Keratinocyte (primary cell): ENCODE data around the gene ADI1. TPM values are rescaled to one million over a fixed set of nuclear protein-coding genes. Genes with fewer than 3 reads are reported as not detected.

Experiments used
- DNase-seq: peaks from one replicate; pipeline ENCODE4 v3.0.0-alpha.2; 2011; ENCODE audit warnings: low read depth, missing footprints, low spot score
- FAIRE-seq: peaks from 2 replicates; lab custom pipeline; 2011; peaks lifted over from hg19 to GRCh38; lab: Jason Lieb, UNC
- H2AFZ ChIP-seq: 2 replicates; pipeline ENCODE4 v1.6.0; 2012; ENCODE audit warnings: low read length, control low read depth, inconsistent platforms; ENCODE audit not compliant: control insufficient read depth
- H3K27ac ChIP-seq: 2 replicates; pipeline ENCODE4 v1.5.1; 2011; ENCODE audit warnings: low read length; ENCODE audit not compliant: control insufficient read depth, insufficient read depth
- H3K27me3 ChIP-seq: 3 replicates; pipeline ENCODE4 v1.6.0; 2011; ENCODE audit warnings: low read length; ENCODE audit not compliant: control insufficient read depth, insufficient read depth; ENCODE audit errors: extremely low read depth
- H3K36me3 ChIP-seq, 2 experiments: 2 replicates in 1 of 2; 3 replicates in 1 of 2; pipeline ENCODE4 v1.5.1; 2011; ENCODE audit warnings: low read length in 2 of 2, mild to moderate bottlenecking in 1 of 2; ENCODE audit not compliant: control insufficient read depth in 2 of 2, insufficient read depth in 2 of 2; ENCODE audit errors: extremely low read depth in 1 of 2
- H3K4me1 ChIP-seq: 3 replicates; pipeline ENCODE4 v1.5.1; 2011; ENCODE audit warnings: low read length; ENCODE audit not compliant: control insufficient read depth, insufficient read depth; ENCODE audit errors: extremely low read depth
- H3K4me2 ChIP-seq: 3 replicates; pipeline ENCODE4 v1.6.0; 2011; ENCODE audit warnings: low read depth, low read length; ENCODE audit not compliant: control insufficient read depth, insufficient read depth; ENCODE audit errors: extremely low read depth
- H3K4me3 ChIP-seq, 3 experiments: fragments of 200-600 bp in 1 of 3; sonication (generic) in 1 of 3; 2 replicates in 2 of 3; 3 replicates in 1 of 3; pipeline ENCODE4 v1.5.1; 2011 to 2016; ENCODE audit warnings: low read length in 3 of 3, mild to moderate bottlenecking in 3 of 3, control low read depth in 2 of 3, inconsistent platforms in 1 of 3, low read depth in 1 of 3, mixed read lengths in 1 of 3, mixed run types in 1 of 3, moderate library complexity in 1 of 3; ENCODE audit not compliant: control insufficient read depth in 2 of 3, insufficient read depth in 2 of 3; ENCODE audit errors: extremely low read depth in 1 of 3
- H3K79me2 ChIP-seq: 2 replicates; pipeline ENCODE4 v1.6.0; 2012; ENCODE audit warnings: low read length; ENCODE audit not compliant: control insufficient read depth, insufficient read depth
- H3K9ac ChIP-seq: 3 replicates; pipeline ENCODE4 v1.6.0; 2011; ENCODE audit warnings: low read length; ENCODE audit not compliant: control insufficient read depth, insufficient read depth; ENCODE audit errors: extremely low read depth
- H3K9me1 ChIP-seq: 3 replicates; pipeline ENCODE4 v1.6.0; 2011; ENCODE audit warnings: low read length; ENCODE audit not compliant: control insufficient read depth, insufficient read depth; ENCODE audit errors: extremely low read depth
- H3K9me3 ChIP-seq: 2 replicates; pipeline ENCODE4 v1.5.1; 2012; ENCODE audit warnings: low read depth, low read length; ENCODE audit not compliant: control insufficient read depth
- H4K20me1 ChIP-seq: 3 replicates; pipeline ENCODE4 v1.6.0; 2011; ENCODE audit warnings: low read length; ENCODE audit not compliant: control insufficient read depth, insufficient read depth; ENCODE audit errors: extremely low read depth
- CTCF ChIP-seq, 3 experiments: IDR thresholded peaks in 1 of 3; conservative IDR thresholded peaks in 1 of 3; optimal IDR thresholded peaks in 1 of 3; 2 replicates in 2 of 3; 3 replicates in 1 of 3; pipeline versions ENCODE3 to v1.5.1; 2011; ENCODE audit warnings: low read length in 3 of 3, mild to moderate bottlenecking in 3 of 3, moderate library complexity in 2 of 3, control low read depth in 1 of 3, inconsistent platforms in 1 of 3; ENCODE audit not compliant: insufficient read depth in 2 of 3; ENCODE audit errors: extremely low read depth in 1 of 3
- EZH2 ChIP-seq: IDR thresholded peaks from one replicate; pipeline ENCODE4 v1.6.1; 2012; ENCODE audit warnings: inconsistent platforms, mild to moderate bottlenecking, low read length, moderate library complexity
- dilution Hi-C: fragments of 300-500 bp; cut with MboI; formaldehyde crosslinking; loops from one replicate; pipeline ENCODE4 v1.7.0; 2020; ENCODE audit warnings: low sequenced_read_pairs; ENCODE audit not compliant: extremely low pct_ligation_motif_present
- polyA plus RNA-seq, 5 experiments: library from polyadenylated mRNA; depleted of rRNA in 3 of 5; stranded (reverse) in 3 of 5; stranded (forward) in 1 of 5; unstranded in 1 of 5; fragments of >200 nt; gene quantifications; 1 replicate in 1 of 5; 2 replicates in 3 of 5; 3 replicates in 1 of 5; pipeline versions ENCODE4 v1.2.1 to v1.2.3, GENCODE V29; 2011 to 2012; ENCODE audit warnings: missing spikeins in 2 of 5, low read depth in 1 of 5, low replicate concordance in 1 of 5

ADI1 gene
- polyA plus RNA-seq, 1 donor (not counting 4 experiments of a cell fraction or from before 2014, with no cell fraction given): 47.4 TPM

- Histone ChIP-seq H3K9ac (no peak overlapping the region), H3K27me3 (no peaks in the 10 kb centered on the region), H2AFZ (no peak overlapping the region), H3K4me3 (no peak overlapping the region), H3K4me2 (no peak overlapping the region), H3K9me1 (no peaks in the 10 kb centered on the region), H3K27ac (no peak overlapping the region), H4K20me1 (no peaks in the 10 kb centered on the region), H3K4me1 (peaks cover 13% of the 10 kb centered on the region), H3K36me3 (peaks cover 8 to 22% of the 10 kb centered on the region in 2 experiments), H3K9me3 (no peaks in the 10 kb centered on the region), H3K79me2 (no peaks in the 10 kb centered on the region)
- TF ChIP-seq EZH2: no peak
- no peak for TF ChIP-seq CTCF (optimal IDR thresholded peaks at IDR 0.05 in 1 of 3, IDR thresholded peaks at IDR 0.05 in 1 of 3, conservative IDR thresholded peaks at IDR 0.05 in 1 of 3; ENCODE audit: extremely low read depth in 1 of 3, insufficient read depth in 2 of 3, low read length in 3 of 3)
- DNase-seq: no peak
- dilution Hi-C loops: no loop called here
- FAIRE-seq: no peak
These were observed 49.8 kb downstream of the ADI1 start for GRCh38 chr2:3469486-3469885.

DNA sequence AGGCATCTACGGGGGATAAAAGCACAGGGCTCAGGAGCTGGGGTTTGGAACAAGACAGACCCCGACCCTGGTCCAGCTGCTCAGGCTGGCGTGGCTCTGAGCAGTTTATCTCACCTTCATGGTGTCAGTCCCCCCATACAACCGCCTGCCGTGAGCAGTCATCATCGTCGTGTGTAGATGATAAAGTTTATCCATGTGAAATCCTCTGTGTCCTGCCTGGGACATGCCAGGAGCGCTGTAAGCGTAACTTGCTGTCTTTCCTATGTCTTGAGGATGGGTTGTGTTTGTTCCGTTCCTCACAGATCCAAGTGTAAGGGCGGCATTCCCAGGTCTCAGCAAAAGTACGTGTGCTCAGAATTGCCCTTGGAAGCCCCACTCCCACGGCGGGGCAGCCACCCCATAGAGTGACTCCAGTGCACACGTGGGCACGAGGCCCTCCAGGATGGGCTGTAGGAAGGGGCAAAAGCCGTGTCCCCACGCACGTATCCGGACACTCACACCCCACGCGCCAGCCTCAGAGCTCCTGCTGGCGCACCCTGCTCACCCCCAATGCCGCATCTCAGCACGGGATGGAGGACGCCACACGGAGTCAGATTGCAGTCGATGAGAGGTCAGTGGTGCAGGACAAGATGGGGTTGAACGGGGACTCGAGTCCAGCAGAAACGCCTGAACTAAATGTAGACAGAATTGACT lies 50.9 kb downstream of the ADI1 start:
- Histone ChIP-seq H3K79me2 (no peaks in the 10 kb centered on the region), H3K9me3 (no peaks in the 10 kb centered on the region), H3K27me3 (no peaks in the 10 kb centered on the region), H4K20me1 (no peaks in the 10 kb centered on the region), H3K27ac (no peak overlapping the region), H3K4me1 (peaks cover 13% of the 10 kb centered on the region), H3K9me1 (no peaks in the 10 kb centered on the region), H3K9ac (no peak overlapping the region), H2AFZ (no peak overlapping the region), H3K4me2 (no peak overlapping the region), H3K36me3 (peaks cover 8 to 22% of the 10 kb centered on the region in 2 experiments), H3K4me3 (no peak overlapping the region)
- FAIRE-seq (no peak), DNase-seq (no peak)
- dilution Hi-C loops: no loop called here
- TF ChIP-seq CTCF (optimal IDR thresholded peaks at IDR 0.05 in 1 of 3, IDR thresholded peaks at IDR 0.05 in 1 of 3, conservative IDR thresholded peaks at IDR 0.05 in 1 of 3; ENCODE audit: extremely low read depth in 1 of 3, insufficient read depth in 2 of 3, low read length in 3 of 3) (no peak), EZH2 (no peak)
